Measurements from ENCODE around the gene EMILIN3.

GRCh38 chr20:41330941-41331340, 35.7 kb downstream of the EMILIN3 start:
- no peak for TF ChIP-seq CTCF (IDR thresholded peaks at IDR 0.05; ENCODE audit: borderline replicate concordance, extremely low read depth, low read length, poor library complexity, severe bottlenecking)
- TF ChIP-seq EZH2 (IDR thresholded peaks at IDR 0.05; ENCODE audit: borderline replicate concordance, low read depth, low read length, severe bottlenecking), result no peak

Measured in DND-41 (cell line).